Upper lobe of left lung (tissue), 4 donors: Measurements from ENCODE around the gene ENDOV.

Source experiments
- CTCF ChIP-seq, 6 experiments: fragments of 450-650 bp in 4 of 6; fragments of 200-600 bp in 2 of 6; sonication (generic) in 2 of 6; IDR thresholded peaks; one replicate each; pipeline ENCODE4 v1.5.1; 2016 to 2019; ENCODE audit warnings: antibody characterized with exemption in 6 of 6
- POLR2A ChIP-seq, 4 donors: fragments of 450-650 bp; IDR thresholded peaks; one replicate each; pipeline ENCODE4 v1.5.1; 2016 to 2017; ENCODE audit warnings: antibody characterized with exemption in 4 of 4, mild to moderate bottlenecking in 2 of 4
- POLR2AphosphoS5 ChIP-seq, 2 donors: sonication (generic); formaldehyde crosslinking; IDR thresholded peaks; one replicate each; pipeline ENCODE4 v1.5.1; 2017; ENCODE audit warnings: antibody characterized with exemption in 2 of 2

DNA sequence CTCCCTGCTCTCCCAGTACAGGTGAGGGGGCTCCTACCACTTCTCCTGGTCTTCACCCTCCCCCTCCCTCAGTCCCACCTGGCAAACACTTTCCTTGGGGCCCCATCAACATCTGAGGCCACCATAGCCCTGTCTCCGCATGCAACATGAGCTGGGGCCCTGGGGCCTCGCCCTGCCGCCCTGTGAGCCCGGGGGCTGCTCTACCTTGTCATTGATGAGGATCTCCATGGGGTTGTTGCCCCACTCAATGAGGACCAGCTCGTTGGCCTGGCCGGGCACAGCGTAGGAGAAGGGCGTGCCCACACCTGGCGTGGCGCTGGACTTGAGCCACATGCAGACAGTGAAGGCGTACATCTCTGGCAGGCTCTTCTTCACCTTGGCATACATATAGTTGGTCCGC lies 58.0 kb downstream of the ENDOV start:
- no peak for TF ChIP-seq CTCF (IDR thresholded peaks at IDR 0.05)
- no peak for TF ChIP-seq POLR2A (IDR thresholded peaks at IDR 0.05)
- no peak for TF ChIP-seq POLR2AphosphoS5 (IDR thresholded peaks at IDR 0.05)
